Type B pancreatic cell (in vitro differentiated cells): ENCODE measurements around the gene MEGF11. TPM values are rescaled to one million over a fixed set of nuclear protein-coding genes. Genes with fewer than 3 reads are reported as not detected.

Experiments used
- DNase-seq: peaks from one replicate; pipeline ENCODE4 v3.0.0; 2021; ENCODE audit warnings: mixed read lengths; ENCODE audit not compliant: unreplicated experiment; ENCODE audit errors: extremely low spot score
- H3K27ac Mint-ChIP-seq: 2 replicates; pipeline ENCODE4 v1.8.0; 2021; ENCODE audit warnings: mild to moderate bottlenecking, mixed read lengths
- H3K27me3 Mint-ChIP-seq: 2 replicates; pipeline ENCODE4 v1.8.0; 2021; ENCODE audit warnings: mixed read lengths
- H3K36me3 Mint-ChIP-seq: 2 replicates; pipeline ENCODE4 v1.8.0; 2021; ENCODE audit warnings: mixed read lengths
- H3K4me1 Mint-ChIP-seq: one replicate; pipeline ENCODE4 v1.8.0; 2021; ENCODE audit warnings: mixed read lengths; ENCODE audit not compliant: unreplicated experiment
- H3K4me3 Mint-ChIP-seq: 2 replicates; pipeline ENCODE4 v1.8.0; 2021; ENCODE audit warnings: mild to moderate bottlenecking, mixed read lengths
- H3K9me3 Mint-ChIP-seq: 2 replicates; pipeline ENCODE4 v1.8.0; 2021; ENCODE audit warnings: mixed read lengths
- CTCF ChIP-seq: fragments of 200-600 bp; sonication (generic); conservative IDR thresholded peaks from 2 replicates; pipeline ENCODE4 v1.5.0; 2021; ENCODE audit warnings: antibody characterized with exemption, mild to moderate bottlenecking
- total RNA-seq: library from RNA; stranded (reverse); gene quantifications from 2 replicates; pipeline ENCODE4 v1.2.1, GENCODE V29; 2021; ENCODE audit warnings: low replicate concordance

MEGF11 gene
- total RNA-seq, 1 donor from 2014 or later: 3.3 TPM

- H3K9me3 Mint-ChIP-seq: no peaks in the 10 kb centered on the region
- no peak overlapping the region for H3K27ac Mint-ChIP-seq
- no peaks in the 10 kb centered on the region for H3K36me3 Mint-ChIP-seq
- no peak for DNase-seq
- TF ChIP-seq CTCF: no peak
- peaks cover 5% of the 10 kb centered on the region for H3K4me1 Mint-ChIP-seq
- no peak overlapping the region for H3K4me3 Mint-ChIP-seq
- H3K27me3 Mint-ChIP-seq: no peaks in the 10 kb centered on the region
Observed at GRCh38 chr15:65930134-65930533, 323.4 kb downstream of the MEGF11 start.

DNA sequence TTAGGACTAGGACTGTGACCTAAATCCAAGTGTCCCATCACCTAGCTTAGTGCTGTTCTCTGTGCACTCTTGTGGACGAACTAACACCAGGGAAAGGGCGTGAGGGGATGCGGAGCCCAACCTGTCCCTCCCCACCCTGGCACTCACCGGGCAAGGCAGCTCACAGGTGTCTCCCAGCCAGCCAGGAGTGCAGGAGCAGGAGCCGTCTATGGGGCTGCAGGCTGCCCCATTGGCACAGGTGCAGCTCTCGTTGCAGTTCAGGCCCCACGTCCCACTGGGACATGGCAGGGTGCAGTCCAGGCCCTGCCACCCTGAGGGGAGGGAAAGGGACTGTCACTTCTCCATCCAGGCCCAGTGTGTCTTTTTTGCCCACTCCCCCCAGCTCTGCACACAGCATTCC lies 324.0 kb downstream of the MEGF11 start:
- Mint-ChIP-seq H3K27ac (no peak overlapping the region), H3K4me3 (no peak overlapping the region), H3K36me3 (no peaks in the 10 kb centered on the region), H3K27me3 (no peaks in the 10 kb centered on the region), H3K9me3 (no peaks in the 10 kb centered on the region), H3K4me1 (peaks cover 5% of the 10 kb centered on the region)
- no peak for DNase-seq
- no peak for TF ChIP-seq CTCF

DNA sequence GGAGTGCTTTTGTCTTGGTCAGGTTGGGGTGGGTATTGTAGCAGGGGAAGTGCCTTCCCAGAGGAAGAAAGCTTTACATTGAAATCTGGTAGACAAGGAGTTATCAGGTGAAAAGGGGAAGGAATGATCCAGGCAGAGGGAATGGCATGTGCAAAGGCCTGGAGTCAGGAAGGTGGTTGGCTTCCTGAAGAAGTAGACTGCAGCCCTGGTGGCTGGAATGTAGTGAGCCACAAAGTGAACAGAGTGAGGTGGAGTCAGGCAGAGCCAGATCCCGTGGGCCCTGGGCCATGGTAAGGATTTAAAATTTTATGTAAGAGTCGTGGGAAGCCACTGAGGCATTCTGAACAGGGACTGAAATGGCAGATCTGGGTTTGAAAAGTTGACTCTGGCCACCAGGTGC lies 326.0 kb downstream of the MEGF11 start:
- no peaks in the 10 kb centered on the region for H3K9me3 Mint-ChIP-seq
- DNase-seq: no peak
- H3K27ac Mint-ChIP-seq: no peak overlapping the region
- H3K36me3 Mint-ChIP-seq: no peaks in the 10 kb centered on the region
- H3K4me3 Mint-ChIP-seq: no peak overlapping the region
- peak; percentile 35 for TF ChIP-seq CTCF
- H3K27me3 Mint-ChIP-seq: no peaks in the 10 kb centered on the region
- H3K4me1 Mint-ChIP-seq: no peaks in the 10 kb centered on the region

GRCh38 chr15:65926899-65927298 lies 326.7 kb downstream of the MEGF11 start:
- no peak for DNase-seq
- H3K9me3 Mint-ChIP-seq: no peaks in the 10 kb centered on the region
- H3K27me3 Mint-ChIP-seq: no peaks in the 10 kb centered on the region
- no peak for TF ChIP-seq CTCF
- no peak overlapping the region for H3K4me3 Mint-ChIP-seq
- no peaks in the 10 kb centered on the region for H3K4me1 Mint-ChIP-seq
- H3K36me3 Mint-ChIP-seq: no peaks in the 10 kb centered on the region
- no peak overlapping the region for H3K27ac Mint-ChIP-seq

- Mint-ChIP-seq H3K36me3 (no peaks in the 10 kb centered on the region), H3K4me1 (no peaks in the 10 kb centered on the region), H3K27ac (no peak overlapping the region), H3K27me3 (no peaks in the 10 kb centered on the region), H3K4me3 (no peak overlapping the region), H3K9me3 (no peaks in the 10 kb centered on the region)
- TF ChIP-seq CTCF: no peak
- DNase-seq: no peak
Observed at GRCh38 chr15:65926459-65926858, 327.1 kb downstream of the MEGF11 start.

DNA sequence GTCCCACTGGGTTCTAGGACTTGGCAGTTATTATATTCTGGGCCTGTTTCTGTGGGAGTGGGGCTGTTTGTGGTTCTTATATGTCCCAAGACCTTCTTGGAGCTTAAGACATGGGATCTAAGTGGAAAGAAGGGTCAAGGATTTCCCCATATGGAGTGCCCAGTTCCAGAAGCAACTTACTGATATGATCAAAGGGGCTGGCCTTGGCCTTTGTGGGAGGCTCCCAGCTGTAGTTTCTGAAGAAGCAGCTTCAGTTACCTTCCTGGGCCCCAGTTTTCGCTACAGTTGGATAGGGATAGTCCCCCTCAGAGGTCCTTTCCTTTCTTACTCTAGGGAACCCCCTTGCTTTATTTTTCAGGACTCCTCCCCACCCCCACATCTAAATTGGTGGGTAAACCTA lies 328.2 kb downstream of the MEGF11 start:
- H3K4me3 Mint-ChIP-seq: no peak overlapping the region
- no peak overlapping the region for H3K27ac Mint-ChIP-seq
- H3K27me3 Mint-ChIP-seq: no peaks in the 10 kb centered on the region
- no peak for TF ChIP-seq CTCF
- H3K9me3 Mint-ChIP-seq: no peaks in the 10 kb centered on the region
- peaks cover 6% of the 10 kb centered on the region for H3K4me1 Mint-ChIP-seq
- no peaks in the 10 kb centered on the region for H3K36me3 Mint-ChIP-seq
- DNase-seq: no peak
